Measurements from ENCODE around the gene MFGE8. TPM values are rescaled to one million over a fixed set of nuclear protein-coding genes. Genes with fewer than 3 reads are reported as not detected.
A peak's percentile ranks its signal among the peaks of the same experiment; 100 is the strongest.

Gene MFGE8
- 100 to 1,000 TPM; 127 to 186 (median 174) TPM for total RNA-seq
- 100 to 1,000 TPM in 1 of 3 donors, 10 to 100 TPM in 2; 15.3 to 107 (median 16.8) TPM for polyA plus RNA-seq

DNA sequence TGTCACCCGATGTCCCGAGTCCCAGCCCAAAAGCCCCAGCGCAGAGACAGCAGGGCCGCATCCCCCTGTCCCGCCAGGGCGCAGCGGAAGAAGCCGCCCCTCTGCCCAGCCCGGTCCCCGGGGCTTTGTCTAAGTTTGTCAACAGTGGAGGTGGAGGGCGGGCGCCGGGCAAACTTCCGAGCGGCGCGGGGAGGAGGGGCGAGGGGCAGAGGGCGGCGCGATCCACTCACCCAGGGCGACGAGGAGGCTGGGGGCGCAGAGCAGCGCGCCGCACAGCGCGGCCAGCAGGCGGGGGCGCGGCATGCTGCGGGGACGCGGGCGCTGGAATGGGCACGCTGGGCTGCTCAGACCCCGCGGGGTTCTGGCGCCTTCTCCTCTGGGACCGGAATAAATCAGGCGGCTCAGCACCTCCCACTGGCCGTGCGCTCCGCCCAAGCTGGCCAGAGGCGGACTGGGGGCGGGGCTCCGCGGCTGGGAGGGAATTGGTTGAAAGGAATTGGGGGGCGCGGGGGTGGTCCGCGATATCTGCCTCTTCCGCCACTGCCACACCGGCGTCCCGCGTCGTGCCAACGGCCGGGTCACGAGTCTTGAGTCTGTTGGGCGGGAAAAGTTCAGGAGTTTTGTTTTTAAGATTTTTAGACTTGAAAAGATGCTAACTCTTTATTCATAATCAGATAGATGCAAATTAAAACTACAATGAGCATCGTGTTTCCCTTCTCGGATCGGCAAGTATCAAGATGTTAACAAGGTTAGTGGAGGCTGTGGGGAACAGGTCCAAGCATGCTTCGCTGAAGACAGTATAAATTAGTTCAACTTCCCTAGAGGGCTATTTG, at the start of gene MFGE8:
Gene MFGE8, minus strand, starts transcription at position 363 of the 833 bp plus-strand sequence. Its CDS starts 60 bp downstream, at position 303.
- no peaks in the 10 kb centered on the region for H3K9me3 ChIP-seq
- intact Hi-C loops (cut with DNase I): no loop called here
- peak; percentile 85 for DNase-seq
- H3K4me3 ChIP-seq: peak within 1 kb of the TSS; percentile 62 to 83 (median 76)
- H3K36me3 ChIP-seq: peaks cover 0 to 6% (median 0%) of the 10 kb centered on the region in 4 donors
- TF ChIP-seq POLR2A (IDR thresholded peaks at IDR 0.05): no peak
- peak; percentile 58 to 83 (median 80) for TF ChIP-seq POLR2AphosphoS5 (IDR thresholded peaks at IDR 0.05)
- TF ChIP-seq CTCF (IDR thresholded peaks at IDR 0.05): peak in 1 of 4 experiments; percentile 9
- 1% methylated on average over 67 of the region's 67 CpGs for WGBS, 2 donors
- H3K27ac ChIP-seq: peak within 1 kb of the TSS; percentile 71 to 94 (median 80)
- H3K27me3 ChIP-seq: no peaks in the 10 kb centered on the region
- peaks cover 0 to 17% (median 13%) of the 10 kb centered on the region in 4 donors for H3K4me1 ChIP-seq

DNA sequence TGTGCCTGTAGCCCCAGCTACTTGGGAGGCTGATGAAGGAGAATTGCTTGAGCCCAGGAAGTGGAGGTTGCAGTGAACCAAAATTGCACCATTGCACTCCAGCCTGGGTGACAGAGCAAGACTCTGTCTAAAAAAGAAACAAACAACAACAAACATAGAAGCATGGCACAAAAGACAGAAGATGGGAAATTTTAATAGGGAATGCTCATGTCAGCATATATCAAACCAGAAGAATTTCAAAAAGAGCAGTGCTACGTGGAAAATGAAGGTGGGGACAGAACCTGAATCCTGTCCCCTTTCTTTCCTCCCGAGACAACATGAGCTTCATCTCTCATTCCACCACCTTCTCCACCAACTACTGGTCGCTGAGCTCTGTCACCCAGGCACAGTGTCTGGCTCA, 46.3 kb upstream of the MFGE8 start:
- no peaks in the 10 kb centered on the region for H3K4me1 ChIP-seq
- TF ChIP-seq CTCF (IDR thresholded peaks at IDR 0.05) (no peak), POLR2A (IDR thresholded peaks at IDR 0.05) (no peak), POLR2AphosphoS5 (IDR thresholded peaks at IDR 0.05) (no peak)
- peaks cover 0 to 7% (median 2%) of the 10 kb centered on the region in 4 donors for H3K9me3 ChIP-seq
- intact Hi-C loops (cut with DNase I): no loop called here
- H3K4me3 ChIP-seq: no peak overlapping the region
- 84 to 89% methylated on average over 3 of the region's 3 CpGs for WGBS, 2 donors
- H3K27me3 ChIP-seq: no peaks in the 10 kb centered on the region
- no peak for DNase-seq
- H3K36me3 ChIP-seq: no peaks in the 10 kb centered on the region
- no peak overlapping the region for H3K27ac ChIP-seq

DNA sequence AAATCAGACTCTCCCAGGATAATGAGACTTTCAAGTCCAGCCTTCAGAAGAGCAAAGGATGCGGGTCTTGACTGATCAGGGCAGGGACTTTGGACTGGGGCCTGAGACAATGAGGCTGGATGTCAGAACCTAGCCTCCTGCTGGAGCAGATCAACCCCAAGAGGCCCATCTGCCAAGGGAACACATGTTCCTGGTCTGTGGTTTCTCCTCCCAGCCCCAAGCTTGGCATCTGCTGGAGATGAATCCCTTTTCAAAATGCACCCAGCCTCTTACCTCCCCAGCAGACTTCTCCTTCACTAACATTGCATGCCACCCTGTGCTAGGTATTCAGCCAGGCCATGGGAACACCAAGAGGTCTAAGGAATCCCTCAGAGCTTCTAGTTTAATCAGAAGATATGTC, 43.7 kb upstream of the MFGE8 start:
- DNase-seq: no peak
- intact Hi-C loops (cut with DNase I): no loop called here
- Histone ChIP-seq H3K4me1 (no peaks in the 10 kb centered on the region), H3K36me3 (no peaks in the 10 kb centered on the region), H3K27me3 (no peaks in the 10 kb centered on the region), H3K9me3 (no peaks in the 10 kb centered on the region), H3K4me3 (no peak overlapping the region), H3K27ac (no peak overlapping the region)
- WGBS, 2 donors: 79 to 85% methylated on average over 1 of the region's 1 CpG
- TF ChIP-seq CTCF (IDR thresholded peaks at IDR 0.05): no peak
- no peak for TF ChIP-seq POLR2AphosphoS5 (IDR thresholded peaks at IDR 0.05)
- no peak for TF ChIP-seq POLR2A (IDR thresholded peaks at IDR 0.05)

DNA sequence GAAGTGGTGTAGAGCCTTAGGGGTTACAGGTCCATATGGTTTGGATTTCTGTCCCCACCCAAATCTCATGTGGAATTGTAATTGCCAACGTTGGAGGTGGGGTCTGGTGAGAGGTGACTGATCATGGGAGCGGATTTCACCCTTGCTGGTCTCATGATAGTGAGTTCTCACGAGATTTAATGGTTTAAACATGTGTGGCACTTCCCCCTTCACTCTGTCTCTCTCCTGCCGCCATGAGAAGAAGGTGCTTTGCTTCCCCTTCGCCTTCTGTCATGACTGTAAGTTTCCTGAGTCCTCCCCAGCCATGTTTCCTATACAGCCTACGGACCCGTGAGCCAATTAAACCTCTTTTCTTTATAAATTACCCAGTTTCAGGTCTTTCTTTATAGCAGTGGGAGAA, 43.1 kb upstream of the MFGE8 start:
- H3K4me3 ChIP-seq: no peak overlapping the region
- no peaks in the 10 kb centered on the region for H3K9me3 ChIP-seq
- no peaks in the 10 kb centered on the region for H3K36me3 ChIP-seq
- H3K27me3 ChIP-seq: no peaks in the 10 kb centered on the region
- TF ChIP-seq CTCF (IDR thresholded peaks at IDR 0.05): no peak
- TF ChIP-seq EP300 (IDR thresholded peaks at IDR 0.05): no peak
- 76 to 85% methylated on average over 7 of the region's 7 CpGs for WGBS, 2 donors
- no peak overlapping the region for H3K27ac ChIP-seq
- intact Hi-C loops (cut with DNase I): no loop called here
- DNase-seq: no peak
- H3K4me1 ChIP-seq: no peaks in the 10 kb centered on the region

Data from sigmoid colon (tissue), 7 donors.